Upper lobe of left lung (tissue), 6 donors: ENCODE data around the gene ZFP42. TPM values are rescaled to one million over a fixed set of nuclear protein-coding genes. Genes with fewer than 3 reads are reported as not detected.
A peak's percentile ranks its signal among the peaks of the same experiment; 100 is the strongest.

ENCODE experiments used
- ATAC-seq, 2 donors: fragments of 200-7000 bp; cut with Tn5 transposase; one replicate each; pipeline ENCODE4 v1.9.1; 2022; ENCODE audit warnings: mild to moderate bottlenecking in 2 of 2, moderate library complexity in 2 of 2; ENCODE audit not compliant: low FRiP score in 2 of 2
- DNase-seq, 2 donors: peaks; one replicate each; pipeline ENCODE4 v3.0.0-alpha.2; 2019 to 2020
- H3K27ac ChIP-seq, 4 donors: fragments of 200-600 bp; sonication (generic); one replicate each; pipeline ENCODE4 v1.5.1; 2016 to 2019
- H3K27me3 ChIP-seq, 4 donors: fragments of 200-600 bp; sonication (generic); one replicate each; pipeline ENCODE4 v1.5.1; 2017 to 2019
- H3K36me3 ChIP-seq, 4 donors: fragments of 200-600 bp; sonication (generic); one replicate each; pipeline ENCODE4 v1.5.1; 2016 to 2019
- H3K4me1 ChIP-seq, 4 donors: fragments of 200-600 bp; sonication (generic); one replicate each; pipeline ENCODE4 v1.5.1; 2018 to 2019
- H3K4me3 ChIP-seq, 4 donors: fragments of 200-600 bp; sonication (generic); one replicate each; pipeline ENCODE4 v1.5.1; 2017 to 2019; ENCODE audit warnings: mild to moderate bottlenecking in 2 of 4, moderate library complexity in 1 of 4
- H3K9me3 ChIP-seq, 4 donors: fragments of 200-600 bp; sonication (generic); one replicate each; pipeline ENCODE4 v1.5.1; 2018 to 2019
- CTCF ChIP-seq, 6 experiments: fragments of 450-650 bp in 4 of 6; fragments of 200-600 bp in 2 of 6; sonication (generic) in 2 of 6; IDR thresholded peaks; one replicate each; pipeline ENCODE4 v1.5.1; 2016 to 2019; ENCODE audit warnings: antibody characterized with exemption in 6 of 6
- EP300 ChIP-seq, 4 donors: sonication (generic); formaldehyde crosslinking; IDR thresholded peaks; one replicate each; pipeline ENCODE4 v1.5.1; 2017; ENCODE audit warnings: antibody characterized with exemption in 4 of 4, control low read depth in 2 of 4
- POLR2A ChIP-seq, 4 donors: fragments of 450-650 bp; IDR thresholded peaks; one replicate each; pipeline ENCODE4 v1.5.1; 2016 to 2017; ENCODE audit warnings: antibody characterized with exemption in 4 of 4, mild to moderate bottlenecking in 2 of 4
- POLR2AphosphoS5 ChIP-seq, 2 donors: sonication (generic); formaldehyde crosslinking; IDR thresholded peaks; one replicate each; pipeline ENCODE4 v1.5.1; 2017; ENCODE audit warnings: antibody characterized with exemption in 2 of 2
- WGBS, 2 donors: methylation state at CpG; one replicate each; pipeline ENCODE4 v1.1.5; 2017 to 2018; 5-methylcytosine and 5-hydroxymethylcytosine counted together
- total RNA-seq, 6 donors: library from RNA; depleted of rRNA in 4 of 6; stranded (reverse); fragments of >200 nt in 4 of 6; gene quantifications; one replicate each; pipeline versions ENCODE4 v1.1.0 to v1.2.1, GENCODE V29; 2016 to 2021
- donor health status: DM: no; HTN: no; CAD: no; lungs with moderate emphysema.
- donor health status: DM: no; HTN: yes; CAD: no; lungs with severe emphysema.

ZFP42 gene
- total RNA-seq, 6 donors from 2014 or later: 0.40 to 0.61 (median 0.49) TPM; not detected in 3

- Histone ChIP-seq H3K4me3 (no peak overlapping the region), H3K4me1 (no peaks in the 10 kb centered on the region), H3K27me3 (no peaks in the 10 kb centered on the region), H3K27ac (no peak overlapping the region), H3K36me3 (no peaks in the 10 kb centered on the region), H3K9me3 (no peaks in the 10 kb centered on the region)
- ATAC-seq: peak; percentile 10 to 74
- 84 to 87% methylated on average over 8 to 12 of the region's 13 CpGs for WGBS, 2 donors
- TF ChIP-seq POLR2AphosphoS5 (IDR thresholded peaks at IDR 0.05): no peak
- DNase-seq: no peak
These were observed 33.5 kb downstream of the ZFP42 start for GRCh38 chr4:188029114-188029513.

- Histone ChIP-seq H3K4me1 (no peaks in the 10 kb centered on the region), H3K27ac (no peak overlapping the region), H3K36me3 (no peaks in the 10 kb centered on the region), H3K4me3 (no peak overlapping the region), H3K27me3 (no peaks in the 10 kb centered on the region), H3K9me3 (no peaks in the 10 kb centered on the region)
- 90 to 94% methylated on average over 3 of the region's 3 CpGs for WGBS, 2 donors
- no peak for DNase-seq
- no peak for TF ChIP-seq EP300 (IDR thresholded peaks at IDR 0.05)
- no peak for TF ChIP-seq CTCF (IDR thresholded peaks at IDR 0.05)
- TF ChIP-seq POLR2AphosphoS5 (IDR thresholded peaks at IDR 0.05): no peak
- TF ChIP-seq POLR2A (IDR thresholded peaks at IDR 0.05): no peak
- ATAC-seq: no peak
These were observed 34.8 kb downstream of the ZFP42 start for GRCh38 chr4:188030401-188030800.

- DNase-seq (peak in 1 of 2 donors; percentile 58), ATAC-seq (no peak)
- H3K27ac ChIP-seq: no peak overlapping the region
- H3K9me3 ChIP-seq: no peaks in the 10 kb centered on the region
- H3K4me3 ChIP-seq: no peak overlapping the region
- no peaks in the 10 kb centered on the region for H3K27me3 ChIP-seq
- 63 to 73% methylated on average over 18 of the region's 18 CpGs for WGBS, 2 donors
- H3K36me3 ChIP-seq: no peaks in the 10 kb centered on the region
- no peaks in the 10 kb centered on the region for H3K4me1 ChIP-seq
- TF ChIP-seq POLR2AphosphoS5 (IDR thresholded peaks at IDR 0.05) (no peak), CTCF (IDR thresholded peaks at IDR 0.05) (no peak), EP300 (IDR thresholded peaks at IDR 0.05) (no peak), POLR2A (IDR thresholded peaks at IDR 0.05) (no peak)
These were observed 36.2 kb downstream of the ZFP42 start for GRCh38 chr4:188031751-188032150.

GRCh38 chr4:188032170-188032569, 36.6 kb downstream of the ZFP42 start:
- DNase-seq (no peak), ATAC-seq (no peak)
- no peaks in the 10 kb centered on the region for H3K9me3 ChIP-seq
- no peaks in the 10 kb centered on the region for H3K36me3 ChIP-seq
- no peak for TF ChIP-seq POLR2AphosphoS5 (IDR thresholded peaks at IDR 0.05)
- TF ChIP-seq POLR2A (IDR thresholded peaks at IDR 0.05): no peak
- WGBS, 2 donors: 27 to 34% methylated on average over 12 of the region's 12 CpGs
- no peaks in the 10 kb centered on the region for H3K4me1 ChIP-seq
- H3K27me3 ChIP-seq: no peaks in the 10 kb centered on the region
- H3K27ac ChIP-seq: no peak overlapping the region
- H3K4me3 ChIP-seq: no peak overlapping the region

- H3K4me1 ChIP-seq: no peaks in the 10 kb centered on the region
- ATAC-seq (no peak), DNase-seq (peak in 1 of 2 donors; percentile 32)
- 57 to 70% methylated on average over 16 of the region's 16 CpGs for WGBS, 2 donors
- H3K9me3 ChIP-seq: no peaks in the 10 kb centered on the region
- no peak for TF ChIP-seq EP300 (IDR thresholded peaks at IDR 0.05)
- H3K36me3 ChIP-seq: no peaks in the 10 kb centered on the region
- H3K27ac ChIP-seq: no peak overlapping the region
- H3K27me3 ChIP-seq: no peaks in the 10 kb centered on the region
- H3K4me3 ChIP-seq: no peak overlapping the region
These were observed 37.0 kb downstream of the ZFP42 start for GRCh38 chr4:188032583-188032982.

GRCh38 chr4:188037003-188037713, 41.6 kb downstream of the ZFP42 start:
- no peaks in the 10 kb centered on the region for H3K9me3 ChIP-seq
- H3K4me1 ChIP-seq: no peaks in the 10 kb centered on the region
- H3K4me3 ChIP-seq: no peak overlapping the region
- no peaks in the 10 kb centered on the region for H3K27me3 ChIP-seq
- DNase-seq (no peak), ATAC-seq (no peak)
- no peak overlapping the region for H3K27ac ChIP-seq
- H3K36me3 ChIP-seq: no peaks in the 10 kb centered on the region
- WGBS, 2 donors: 72 to 74% methylated on average over 12 of the region's 12 CpGs
- TF ChIP-seq EP300 (IDR thresholded peaks at IDR 0.05): no peak
- TF ChIP-seq CTCF (IDR thresholded peaks at IDR 0.05): no peak
- no peak for TF ChIP-seq POLR2A (IDR thresholded peaks at IDR 0.05)
- TF ChIP-seq POLR2AphosphoS5 (IDR thresholded peaks at IDR 0.05): no peak
